SU-DHL-6 (cell line): ENCODE results near the gene CSNK2B.

Experiments
- H2AFZ ChIP-seq: fragments of 200-600 bp; sonication (generic); 2 replicates; pipeline ENCODE4 v1.6.1; 2014; ENCODE audit warnings: low read depth, mild to moderate bottlenecking, moderate library complexity, mixed read lengths, antibody characterized with exemption, low read length; ENCODE audit not compliant: severe bottlenecking
- H3F3A ChIP-seq: fragments of 200-600 bp; shearing (Covaris generic); 2 replicates; pipeline ENCODE4 v1.6.0; 2016; ENCODE audit warnings: antibody characterized with exemption, mild to moderate bottlenecking; ENCODE audit not compliant: insufficient read depth
- H3K27ac ChIP-seq: fragments of 200-600 bp; sonication (generic); 2 replicates; pipeline ENCODE4 v1.5.1; 2016; ENCODE audit warnings: low read depth, mild to moderate bottlenecking, low read length, moderate library complexity, mixed read lengths
- H3K27me3 ChIP-seq: fragments of 200-600 bp; sonication (generic), shearing (Covaris generic); 2 replicates; pipeline ENCODE4 v1.6.0; 2014; ENCODE audit warnings: mild to moderate bottlenecking, low read length
- H3K36me3 ChIP-seq: fragments of 200-600 bp; sonication (generic); 2 replicates; pipeline ENCODE4 v1.6.1; 2014; ENCODE audit warnings: mild to moderate bottlenecking, low read length, mixed read lengths
- H3K4me2 ChIP-seq: fragments of 300-600, 200-600 bp; shearing (Covaris generic), sonication (generic); 2 replicates; pipeline ENCODE4 v1.6.0; 2014; ENCODE audit warnings: low read length, low read depth, mild to moderate bottlenecking; ENCODE audit not compliant: poor library complexity, severe bottlenecking
- H3K4me3 ChIP-seq: fragments of 200-600 bp; sonication (generic); 2 replicates; pipeline ENCODE4 v1.5.1; 2014; ENCODE audit warnings: antibody characterized with exemption, low read length, mild to moderate bottlenecking, mixed read lengths; ENCODE audit not compliant: insufficient read depth, poor library complexity, severe bottlenecking
- H3K79me2 ChIP-seq: fragments of 200-600 bp; sonication (generic); 2 replicates; pipeline ENCODE4 v1.6.1; 2014; ENCODE audit warnings: mild to moderate bottlenecking, low read length, moderate library complexity; ENCODE audit not compliant: insufficient read depth
- H3K9ac ChIP-seq: fragments of 200-600 bp; sonication (generic); 2 replicates; pipeline ENCODE4 v1.7.0; 2014; ENCODE audit warnings: mild to moderate bottlenecking, low read length
- H3K9me2 ChIP-seq: fragments of 200-600 bp; sonication (generic); replicated peaks from 2 replicates; pipeline ENCODE4 v1.6.1; 2014; ENCODE audit warnings: low read length; ENCODE audit not compliant: insufficient read depth
- H3K9me3 ChIP-seq: fragments of 200-600 bp; sonication (generic); 2 replicates; pipeline ENCODE4 v1.6.1; 2014; ENCODE audit warnings: low read length, mixed read lengths; ENCODE audit not compliant: insufficient read depth
- H4K20me1 ChIP-seq: fragments of 200-600 bp; sonication (generic); 2 replicates; pipeline ENCODE4 v1.6.1; 2014; ENCODE audit warnings: low read depth, mild to moderate bottlenecking, antibody characterized with exemption, low read length, moderate library complexity, mixed read lengths
- CTCF ChIP-seq: fragments of 200-600 bp; sonication (generic); IDR thresholded peaks from one replicate; pipeline ENCODE4 v1.5.1; 2017; ENCODE audit warnings: antibody characterized with exemption, mild to moderate bottlenecking, low read length, moderate library complexity; ENCODE audit not compliant: insufficient read depth, poor library complexity, severe bottlenecking
- EZH2phosphoT487 ChIP-seq: fragments of 200-600 bp; sonication (generic), shearing (Covaris generic); conservative IDR thresholded peaks from 2 replicates; pipeline ENCODE4 v1.6.1; 2018; ENCODE audit warnings: mild to moderate bottlenecking, antibody characterized with exemption, low read length, moderate library complexity, mixed read lengths

The CSNK2B gene

GRCh38 chr6:31651602-31652191, 14.2 kb upstream of the CSNK2B start:
- Histone ChIP-seq H4K20me1 (no peaks in the 10 kb centered on the region), H3K9ac (peak overlapping the region; percentile 83), H3K79me2 (peaks cover 41% of the 10 kb centered on the region), H3K27ac (peak overlapping the region; percentile 89), H3K9me3 (no peaks in the 10 kb centered on the region), H3K36me3 (peaks cover 14% of the 10 kb centered on the region), H3F3A (peaks cover 19% of the 10 kb centered on the region), H3K9me2 (no peaks in the 10 kb centered on the region), H3K4me3 (peak overlapping the region; percentile 91), H3K27me3 (no peaks in the 10 kb centered on the region), H2AFZ (peak overlapping the region; percentile 81), H3K4me2 (peak overlapping the region; percentile 83)
- TF ChIP-seq EZH2phosphoT487 (no peak), CTCF (no peak)

GRCh38 chr6:31652925-31653724, 12.8 kb upstream of the CSNK2B start:
- TF ChIP-seq EZH2phosphoT487 (no peak), CTCF (no peak)

GRCh38 chr6:31654574-31655348, 11.1 kb upstream of the CSNK2B start:
- peaks cover 52% of the 10 kb centered on the region for H3K79me2 ChIP-seq
- no peaks in the 10 kb centered on the region for H3K9me2 ChIP-seq
- no peak overlapping the region for H3K27ac ChIP-seq

More at GRCh38 chr6:31652925-31653724, 12.8 kb upstream of the CSNK2B start:
- H3K36me3 ChIP-seq, result peaks cover 12% of the 10 kb centered on the region
- peak overlapping the region; percentile 81 for H2AFZ ChIP-seq
- H3K9ac ChIP-seq, result peak overlapping the region; percentile 83
- peak overlapping the region; percentile 91 for H3K4me3 ChIP-seq
- no peaks in the 10 kb centered on the region for H3K9me2 ChIP-seq
- H4K20me1 ChIP-seq, result no peaks in the 10 kb centered on the region
- H3K27me3 ChIP-seq, result no peaks in the 10 kb centered on the region
- H3K9me3 ChIP-seq, result no peaks in the 10 kb centered on the region
- peaks cover 45% of the 10 kb centered on the region for H3K79me2 ChIP-seq
- H3F3A ChIP-seq, result peaks cover 19% of the 10 kb centered on the region
- H3K27ac ChIP-seq, result peak overlapping the region; percentile 89
- H3K4me2 ChIP-seq, result peak overlapping the region; percentile 83

More at GRCh38 chr6:31654574-31655348, 11.1 kb upstream of the CSNK2B start:
- H2AFZ ChIP-seq, result no peak overlapping the region
- H3K9me3 ChIP-seq, result no peaks in the 10 kb centered on the region
- H3K4me2 ChIP-seq, result no peak overlapping the region
- H4K20me1 ChIP-seq, result no peaks in the 10 kb centered on the region
- no peak overlapping the region for H3K4me3 ChIP-seq
- H3K36me3 ChIP-seq, result no peaks in the 10 kb centered on the region
- peaks cover 19% of the 10 kb centered on the region for H3F3A ChIP-seq
- no peak overlapping the region for H3K9ac ChIP-seq
- TF ChIP-seq EZH2phosphoT487 (no peak), CTCF (no peak)
- H3K27me3 ChIP-seq, result no peaks in the 10 kb centered on the region
